ENCODE results near the gene MTUS2.

MTUS2 gene

GRCh38 chr13:29537736-29538651, 717.9 kb downstream of the MTUS2 start:
- DNase-seq = no peak

GRCh38 chr13:29538652-29539040, 718.5 kb downstream of the MTUS2 start:
- no peak for DNase-seq

DNA sequence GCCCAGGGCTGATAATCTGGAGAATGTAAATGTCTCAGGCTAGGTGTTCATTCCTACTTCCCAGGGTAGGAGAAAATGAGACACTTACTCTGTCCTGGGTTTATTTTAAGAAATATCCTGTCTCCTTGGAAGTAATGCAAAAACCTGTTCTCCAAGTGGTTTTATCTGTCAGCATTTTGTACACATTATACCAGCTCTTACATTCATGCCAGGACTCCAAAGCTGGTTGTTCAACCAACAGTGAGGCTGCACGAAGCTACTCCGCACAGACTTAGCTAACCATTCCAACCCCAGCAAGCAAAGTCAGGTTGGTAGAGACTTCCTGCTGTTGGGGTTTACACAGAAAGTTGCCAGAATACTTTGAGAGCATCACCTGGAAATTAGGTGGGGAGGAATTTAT, 719.7 kb downstream of the MTUS2 start:
- no peak for DNase-seq

GRCh38 chr13:29540334-29540733, 720.2 kb downstream of the MTUS2 start:
- DNase-seq = no peak

DNA sequence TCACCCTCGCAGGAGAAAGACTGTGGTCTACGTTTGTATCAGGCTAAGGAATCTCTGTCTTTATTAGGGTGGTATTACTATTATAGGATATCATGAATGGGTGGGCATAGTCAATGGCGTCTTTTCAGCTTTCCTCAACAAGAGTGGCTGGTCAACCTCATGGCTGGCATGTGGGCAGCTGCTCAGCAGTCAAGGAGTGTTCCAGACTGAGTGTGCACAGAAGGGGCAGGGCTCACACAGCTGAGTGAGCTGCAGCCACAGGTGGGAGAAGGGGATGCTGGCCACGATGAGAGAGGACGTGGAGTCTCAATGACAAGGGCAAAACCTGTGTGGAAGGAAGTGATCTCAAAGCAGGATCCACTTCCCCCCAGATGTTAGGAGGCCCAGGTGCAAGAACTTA, 720.7 kb downstream of the MTUS2 start:
- DNase-seq = no peak

GRCh38 chr13:29541400-29541799, 721.3 kb downstream of the MTUS2 start:
- no peak for DNase-seq

DNA sequence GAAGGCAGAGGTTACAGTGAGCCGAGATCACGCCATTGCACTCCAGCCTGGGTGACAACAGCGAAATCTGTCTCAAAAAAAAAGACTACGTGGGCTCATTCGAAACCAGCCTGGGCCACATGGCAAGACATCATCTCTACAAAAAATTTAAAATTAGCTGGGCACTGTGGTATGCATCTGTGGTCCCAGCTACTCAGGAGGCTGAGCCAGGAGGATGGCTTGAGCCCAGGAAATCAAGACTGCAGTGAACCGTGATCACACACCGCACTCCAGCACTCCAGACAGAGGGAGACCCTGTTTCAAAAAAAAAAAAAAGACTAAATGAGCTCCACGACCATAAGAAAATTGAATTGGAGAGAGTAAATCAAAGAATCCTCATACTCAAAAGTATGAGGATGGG, 722.2 kb downstream of the MTUS2 start:
- DNase-seq = no peak

DNA sequence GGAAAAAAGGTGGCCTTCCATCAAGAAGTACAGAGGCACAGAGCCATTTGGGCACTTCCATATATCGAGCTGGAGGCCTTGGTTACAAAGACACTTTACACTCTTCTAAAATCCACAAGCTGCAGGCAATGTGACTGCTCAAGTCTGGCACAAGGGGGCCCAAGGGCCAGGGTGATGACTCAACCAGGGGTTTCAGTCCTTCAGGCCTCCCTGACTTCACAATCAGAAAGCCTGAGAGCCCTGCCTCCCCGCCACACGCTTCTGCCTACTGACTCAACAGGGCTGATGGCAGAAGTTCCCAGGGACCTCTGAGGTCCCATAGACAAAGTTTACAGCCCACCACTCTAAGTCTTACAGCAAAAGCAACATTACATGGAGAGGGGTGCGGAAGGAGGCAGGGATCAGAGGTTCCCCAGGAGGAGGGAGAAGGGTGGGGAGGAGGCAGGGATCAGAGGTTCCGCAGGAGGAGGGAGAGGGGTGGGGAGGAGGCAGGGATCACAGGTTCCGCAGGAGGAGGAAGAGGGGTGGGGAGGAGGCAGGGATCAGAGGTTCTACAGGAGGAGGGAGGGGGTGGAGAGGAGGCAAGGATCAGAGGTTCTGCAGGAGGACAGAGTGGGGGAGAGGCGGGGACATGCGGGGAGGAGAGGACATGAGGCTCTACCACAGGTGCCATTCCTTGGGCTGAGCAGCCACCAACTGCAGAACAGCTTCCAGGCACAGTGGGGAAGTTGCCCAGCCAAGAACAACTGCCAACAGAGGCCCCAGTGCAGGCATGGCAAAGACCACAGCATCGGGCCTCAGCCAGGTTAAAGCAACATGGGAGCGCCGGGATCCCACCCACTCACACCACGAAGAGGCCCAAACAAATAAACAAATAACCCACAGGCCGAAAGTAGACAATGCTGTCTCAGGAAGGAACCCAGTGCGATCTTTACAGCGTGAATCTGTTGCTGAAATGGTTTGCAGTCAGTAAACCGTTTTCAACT, 723.4 kb downstream of the MTUS2 start:
- no peak for DNase-seq

DNA sequence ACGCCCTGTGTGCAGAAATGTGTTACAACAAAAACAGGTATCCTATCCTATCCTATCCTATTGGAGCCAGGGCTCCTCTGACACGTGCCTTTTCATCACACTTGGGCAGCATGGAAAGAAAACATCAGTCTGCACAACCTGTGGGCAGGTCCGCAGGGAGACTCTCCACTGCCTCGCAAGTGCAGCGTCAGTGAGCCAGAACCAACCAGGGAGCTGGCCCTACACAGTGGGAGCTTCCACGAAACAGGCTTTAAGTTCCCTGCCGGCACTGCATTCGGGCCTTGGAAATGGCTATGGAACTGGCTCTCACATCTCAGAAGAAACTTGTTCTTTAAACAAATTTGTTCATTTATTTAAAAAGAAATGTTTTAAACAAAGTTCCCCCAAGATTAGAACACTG, 725.8 kb downstream of the MTUS2 start:
- no peak for DNase-seq

DNA sequence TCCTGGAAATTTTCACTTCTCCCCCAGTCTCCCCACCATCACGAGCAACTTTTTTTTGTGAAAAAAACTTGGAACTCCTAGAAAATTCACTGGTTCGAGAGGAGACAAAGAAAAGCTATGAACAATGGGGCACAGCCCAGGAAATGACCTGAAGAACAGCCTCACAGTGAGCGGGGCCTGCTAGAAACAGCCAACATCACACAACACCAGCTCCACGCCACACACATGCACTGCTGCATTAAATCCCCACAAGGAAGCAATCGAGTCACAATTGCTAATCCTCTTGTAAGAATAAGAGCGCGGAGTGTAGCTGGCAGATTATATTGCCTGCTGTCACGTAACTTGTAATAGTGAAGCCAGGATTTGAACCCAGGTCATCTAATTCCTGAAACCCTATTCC, 726.5 kb downstream of the MTUS2 start:
- DNase-seq = no peak

GRCh38 chr13:29547153-29547552, 727.0 kb downstream of the MTUS2 start:
- DNase-seq = no peak

GRCh38 chr13:29548722-29549121, 728.6 kb downstream of the MTUS2 start:
- DNase-seq = no peak

- DNase-seq = no peak
Measured at GRCh38 chr13:29550430-29550988, 730.4 kb downstream of the MTUS2 start.

GRCh38 chr13:29551214-29551613, 731.1 kb downstream of the MTUS2 start:
- DNase-seq = no peak

Data from central memory CD4-positive, alpha-beta T cell (primary cell).